Mucosa of descending colon (tissue), 3 donors: ENCODE data around the gene BRSK1. TPM values are rescaled to one million over a fixed set of nuclear protein-coding genes. Genes with fewer than 3 reads are reported as not detected.

ENCODE experiments used
- ATAC-seq: fragments of 200-7000 bp; cut with Tn5 transposase; one replicate; pipeline ENCODE4 v1.9.1; 2020; ENCODE audit warnings: mild to moderate bottlenecking, moderate library complexity
- DNase-seq, 3 donors: peaks; one replicate each; pipeline ENCODE4 v3.0.0-alpha.2; 2020
- H3K36me3 ChIP-seq: fragments of 200-600 bp; one replicate; pipeline ENCODE4 v1.8.0; 2021; ENCODE audit warnings: low read depth, mild to moderate bottlenecking
- H3K4me1 ChIP-seq: fragments of 200-600 bp; one replicate; pipeline ENCODE4 v1.8.0; 2021; ENCODE audit warnings: low read depth, mild to moderate bottlenecking
- H3K4me3 ChIP-seq: fragments of 200-600 bp; one replicate; pipeline ENCODE4 v1.8.0; 2021; ENCODE audit warnings: mild to moderate bottlenecking
- H3K9me3 ChIP-seq: fragments of 200-600 bp; one replicate; pipeline ENCODE4 v1.8.0; 2021; ENCODE audit warnings: mild to moderate bottlenecking
- intact Hi-C, 2 donors: fragments of 100-400 bp; cut with DNase I in 1 of 2; cut with micrococcal nuclease in 1 of 2; formaldehyde crosslinking; loops; one replicate each; pipeline versions ENCODE4 v1.11.0 to v1.11.1; 2022; cut with DNase I, micrococcal nuclease
- total RNA-seq, 3 donors: library from RNA; stranded (reverse); fragmentation: NEBNext Ultra II Directional in 2 of 3; extraction: Animal tissue kit (Norgen Biotek cat#: 25700) in 2 of 3; gene quantifications; one replicate each; pipeline versions ENCODE4 v1.2.1 to v1.2.4, GENCODE V29; 2021 to 2023
- TF ChIP-seq, protein P1 (sequence below): fragments of 200-600 bp; IDR thresholded peaks from one replicate; pipeline ENCODE4 v1.8.0; 2022; ENCODE audit warnings: antibody characterized with exemption, mild to moderate bottlenecking
- donor health status: DM: no; HTN: no; CAD: no; lungs with moderate emphysema.
- donor health status: DM: no; HTN: no; CAD: no.
- donor health status: DM: no; HTN: yes; CAD: no.

The BRSK1 gene
- total RNA-seq, 3 donors from 2014 or later = 1.6 to 18.1 (median 1.9) TPM

DNA sequence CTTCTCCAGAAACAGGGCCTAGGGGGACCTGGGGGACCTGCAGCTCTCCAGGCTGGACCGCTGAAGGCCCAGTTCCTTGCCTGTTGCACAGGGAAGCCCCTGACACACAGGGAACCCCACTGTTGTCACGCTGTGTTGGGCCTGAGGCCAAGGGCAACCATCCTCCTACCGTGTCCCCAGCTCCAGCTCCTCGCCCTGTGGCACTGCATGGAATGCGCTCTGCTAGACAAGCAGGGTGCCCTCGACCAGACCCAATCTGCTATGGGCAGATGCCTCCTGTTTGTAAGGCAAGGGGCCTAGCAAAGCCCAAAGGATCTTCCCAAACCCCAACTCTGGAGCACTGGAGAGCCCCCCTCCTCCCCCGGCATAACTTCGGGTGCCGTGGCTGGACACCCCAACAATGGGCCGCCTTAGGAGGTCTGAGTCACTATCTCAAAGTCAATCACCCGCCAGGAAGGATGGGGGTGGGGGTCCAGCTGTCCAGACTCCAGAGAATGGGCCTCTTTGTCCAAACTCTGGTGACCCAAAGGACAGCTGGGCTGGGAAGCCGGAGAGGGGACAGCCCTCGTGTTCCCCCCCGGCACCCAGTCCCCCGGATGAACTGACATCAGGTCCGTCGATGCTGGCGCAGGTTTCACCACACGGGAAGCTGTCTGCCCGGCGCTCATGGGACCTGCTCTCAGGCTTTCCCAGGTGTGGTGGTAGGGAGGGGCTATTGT is 3.7 kb downstream of the BRSK1 start:
- ATAC-seq = no peak
- TF ChIP-seq, protein P1, sequence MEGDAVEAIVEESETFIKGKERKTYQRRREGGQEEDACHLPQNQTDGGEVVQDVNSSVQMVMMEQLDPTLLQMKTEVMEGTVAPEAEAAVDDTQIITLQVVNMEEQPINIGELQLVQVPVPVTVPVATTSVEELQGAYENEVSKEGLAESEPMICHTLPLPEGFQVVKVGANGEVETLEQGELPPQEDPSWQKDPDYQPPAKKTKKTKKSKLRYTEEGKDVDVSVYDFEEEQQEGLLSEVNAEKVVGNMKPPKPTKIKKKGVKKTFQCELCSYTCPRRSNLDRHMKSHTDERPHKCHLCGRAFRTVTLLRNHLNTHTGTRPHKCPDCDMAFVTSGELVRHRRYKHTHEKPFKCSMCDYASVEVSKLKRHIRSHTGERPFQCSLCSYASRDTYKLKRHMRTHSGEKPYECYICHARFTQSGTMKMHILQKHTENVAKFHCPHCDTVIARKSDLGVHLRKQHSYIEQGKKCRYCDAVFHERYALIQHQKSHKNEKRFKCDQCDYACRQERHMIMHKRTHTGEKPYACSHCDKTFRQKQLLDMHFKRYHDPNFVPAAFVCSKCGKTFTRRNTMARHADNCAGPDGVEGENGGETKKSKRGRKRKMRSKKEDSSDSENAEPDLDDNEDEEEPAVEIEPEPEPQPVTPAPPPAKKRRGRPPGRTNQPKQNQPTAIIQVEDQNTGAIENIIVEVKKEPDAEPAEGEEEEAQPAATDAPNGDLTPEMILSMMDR = no peak
- intact Hi-C loops = no loop called here

DNA sequence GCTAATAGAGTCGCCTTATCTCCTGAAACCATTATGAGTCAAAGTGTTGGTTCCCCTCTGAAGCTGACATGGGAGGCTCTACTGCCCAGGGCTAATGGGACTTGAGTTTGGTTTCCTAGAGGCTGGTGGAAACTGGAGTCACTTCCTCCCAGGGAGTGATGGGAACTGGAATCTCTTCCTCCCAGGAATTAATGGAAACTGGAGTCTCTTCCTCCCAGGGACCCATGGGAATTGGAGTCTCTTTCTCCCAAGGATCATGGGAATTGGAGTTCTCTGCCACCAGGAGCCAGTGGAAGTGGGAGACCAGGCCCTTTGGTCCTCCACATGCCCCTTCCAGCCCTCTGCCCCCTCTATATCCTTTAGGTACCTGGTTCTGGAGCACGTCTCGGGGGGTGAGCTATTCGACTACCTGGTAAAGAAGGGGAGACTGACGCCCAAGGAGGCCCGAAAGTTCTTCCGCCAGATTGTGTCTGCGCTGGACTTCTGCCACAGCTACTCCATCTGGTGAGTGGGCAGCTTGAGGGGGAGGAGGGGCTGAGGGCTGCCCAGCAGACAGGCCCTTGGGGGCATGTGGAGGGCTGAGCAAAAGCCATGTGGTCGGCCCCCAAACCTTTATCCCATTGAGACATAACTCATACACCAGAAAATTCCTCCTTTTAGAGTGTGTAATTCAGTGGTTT is 5.5 kb downstream of the BRSK1 start:
- TF ChIP-seq, protein P1 = no peak
- DNase-seq = no peak
- no peaks in the 10 kb centered on the region for H3K9me3 ChIP-seq
- no peaks in the 10 kb centered on the region for H3K4me1 ChIP-seq
- no peak for ATAC-seq
- H3K4me3 ChIP-seq = no peak overlapping the region
- intact Hi-C loops = no loop called here
- H3K36me3 ChIP-seq = no peaks in the 10 kb centered on the region

More for the DNA sequence above, 3.7 kb downstream of the BRSK1 start:
- Histone ChIP-seq H3K4me1 (no peaks in the 10 kb centered on the region), H3K4me3 (no peak overlapping the region), H3K9me3 (no peaks in the 10 kb centered on the region), H3K36me3 (no peaks in the 10 kb centered on the region)
- no peak for DNase-seq

DNA sequence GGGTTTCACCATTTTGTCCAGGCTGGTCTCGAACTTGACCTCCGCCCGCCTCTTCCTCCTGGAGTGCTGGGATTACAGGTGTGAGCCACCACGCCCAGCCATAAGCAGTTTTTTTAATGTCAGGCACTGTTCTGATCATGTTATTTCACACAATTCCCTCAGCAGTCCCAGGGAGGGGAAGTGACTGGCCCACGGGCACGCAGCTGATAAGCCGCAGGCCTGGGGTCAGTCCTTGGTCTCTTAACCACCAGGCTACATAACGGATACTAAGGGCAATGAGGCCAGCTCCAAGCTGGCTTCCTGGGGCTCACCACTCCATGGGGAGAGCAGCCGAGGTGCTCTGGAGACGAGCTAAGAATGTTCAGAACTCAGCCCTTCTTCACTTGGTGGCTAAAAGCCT is 13.5 kb downstream of the BRSK1 start:
- Histone ChIP-seq H3K36me3 (no peaks in the 10 kb centered on the region), H3K9me3 (no peaks in the 10 kb centered on the region), H3K4me1 (peaks cover 4% of the 10 kb centered on the region), H3K4me3 (no peak overlapping the region)
- no peak for DNase-seq
- TF ChIP-seq, protein P1 = no peak
- ATAC-seq = no peak
- intact Hi-C loops = loop anchor here in 1 of 2 donors (10.0 kb wide), 1 partner anchor 88 kb away; the partner anchor contains the start of genes RPL28 and TMEM238

DNA sequence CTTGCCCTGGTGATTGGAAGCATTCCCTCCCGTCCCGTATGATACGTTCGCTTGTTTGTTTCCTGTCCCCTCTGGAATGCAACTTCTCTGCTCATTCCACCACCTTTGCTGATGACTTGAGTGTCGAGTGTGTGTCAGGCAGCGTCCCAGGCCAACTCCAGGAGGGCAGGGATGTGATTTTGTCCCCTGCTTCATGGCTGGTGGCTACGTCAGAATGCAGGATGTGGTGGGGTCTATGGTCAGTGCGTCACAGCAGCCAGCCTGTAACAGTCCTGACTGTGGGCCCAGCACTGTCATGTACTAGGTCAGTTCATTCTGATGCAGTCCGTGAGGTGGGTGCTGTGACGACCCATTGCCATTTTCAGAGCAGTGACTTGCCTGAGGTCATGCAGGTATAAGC is 16.2 kb downstream of the BRSK1 start:
- Histone ChIP-seq H3K4me3 (no peak overlapping the region), H3K36me3 (no peaks in the 10 kb centered on the region), H3K4me1 (peaks cover 4% of the 10 kb centered on the region), H3K9me3 (no peaks in the 10 kb centered on the region)
- no peak for ATAC-seq
- TF ChIP-seq, protein P1 = no peak
- DNase-seq = no peak
- intact Hi-C loops = loop anchor here (10.0 kb wide), 1 partner anchor 85 kb away; the partner anchor contains the start of genes RPL28 (in 2 of the 2) and TMEM238 (in 2 of the 2)

- TF ChIP-seq, protein P1 = no peak
- Histone ChIP-seq H3K4me1 (peaks cover 4% of the 10 kb centered on the region), H3K9me3 (no peaks in the 10 kb centered on the region), H3K4me3 (no peak overlapping the region), H3K36me3 (no peaks in the 10 kb centered on the region)
- intact Hi-C loops = loop anchor here in 1 of 2 donors (10.0 kb wide), 1 partner anchor 84 kb away; the partner anchor contains the start of genes RPL28 and TMEM238
- ATAC-seq (no peak), DNase-seq (no peak)
Observed at GRCh38 chr19:55300886-55301458, 17.2 kb downstream of the BRSK1 start.
